Superior temporal gyrus (tissue), 1 donor: ENCODE results near the gene RBCK1.
A peak's percentile ranks its signal among the peaks of the same experiment; 100 is the strongest.
"Not testable (repeated sequence)": the region's sequence is repeated elsewhere in the genome, so short reads cannot be mapped to it uniquely, and the experiment has no call there.

Source experiments
- DNase-seq: peaks from one replicate; pipeline ENCODE4 v3.0.0-alpha.2; 2016; ENCODE audit errors: extremely low spot score

The RBCK1 gene

DNA sequence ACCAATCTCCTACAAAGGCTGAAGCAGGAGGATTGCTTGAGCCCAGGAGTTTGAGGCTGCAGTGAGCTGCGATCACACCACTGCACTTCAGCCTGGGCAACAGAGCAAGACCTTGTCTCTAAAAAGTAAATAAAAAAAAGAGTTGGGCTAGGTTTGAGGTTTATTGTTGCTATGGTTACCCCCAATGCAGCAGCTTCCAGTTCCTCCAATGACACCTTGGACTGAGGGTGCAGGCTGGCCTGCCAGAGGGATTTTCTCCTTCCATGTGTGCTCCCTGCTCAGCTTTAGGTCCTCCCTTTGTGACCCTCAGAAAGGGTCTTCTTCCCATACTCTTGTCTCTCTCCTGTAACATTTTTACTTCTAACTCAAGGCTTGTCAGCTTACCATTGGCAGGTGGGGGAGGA lies 64.8 kb downstream of the RBCK1 start:
- no peak for DNase-seq

DNA sequence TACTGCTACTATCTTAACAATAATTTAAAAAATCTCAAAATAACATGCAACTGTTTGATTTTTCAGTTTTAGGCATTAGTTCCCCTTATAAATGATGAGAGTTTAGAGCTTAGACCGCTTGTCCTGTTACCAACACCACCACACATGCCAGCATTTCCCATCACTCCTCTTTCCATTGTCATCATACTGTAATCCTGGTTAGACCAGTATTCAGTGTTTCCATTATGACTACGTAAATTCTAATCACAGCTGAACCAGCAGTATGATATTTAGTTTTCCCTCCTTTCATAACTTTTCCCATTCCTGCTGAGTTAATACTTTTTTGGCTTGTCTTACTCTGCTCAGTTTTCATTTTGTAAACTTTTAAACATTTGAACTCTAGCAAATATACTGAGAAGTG lies 66.5 kb downstream of the RBCK1 start:
- no peak for DNase-seq

DNA sequence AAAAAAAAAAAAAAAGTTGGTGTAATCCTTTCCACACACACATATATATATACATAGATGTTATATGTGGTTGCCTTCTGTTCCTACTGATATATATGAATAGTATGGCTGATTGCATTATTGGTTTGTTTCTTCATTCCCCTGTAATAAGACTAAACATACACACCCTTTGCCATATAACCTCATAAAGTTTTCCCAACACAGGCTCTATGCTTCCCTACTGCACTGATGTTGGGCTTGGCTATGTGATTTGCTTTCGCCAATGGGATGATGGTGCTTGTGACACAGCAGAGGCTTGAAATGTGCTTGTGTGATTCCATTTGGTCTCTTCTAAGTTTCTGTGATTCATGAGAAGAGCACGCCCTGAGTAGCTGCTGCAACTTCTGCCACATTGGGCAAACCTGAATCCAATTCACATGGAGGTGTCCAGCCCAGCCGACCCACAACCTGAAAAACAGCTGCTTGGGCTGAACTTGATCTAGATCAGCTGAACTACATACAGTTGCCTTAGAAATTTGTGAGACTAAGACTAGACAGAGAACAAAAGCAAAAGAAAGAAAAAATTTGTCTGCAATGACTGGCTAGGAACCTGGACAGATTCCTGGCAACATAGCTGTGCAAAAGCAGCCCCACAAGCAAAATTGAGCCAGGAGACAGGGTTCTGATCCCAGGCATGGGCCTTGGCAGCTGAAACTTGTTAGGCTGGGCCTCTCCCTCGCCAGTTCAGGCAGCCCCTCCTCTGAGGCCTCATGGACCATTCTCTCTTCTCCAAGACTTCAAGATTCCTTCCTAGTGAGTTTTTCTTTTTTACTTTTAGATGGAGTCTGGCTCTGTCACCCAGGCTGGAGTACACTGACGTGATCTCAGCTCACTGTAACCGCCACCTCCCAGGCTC lies 67.6 kb downstream of the RBCK1 start:
- no peak for DNase-seq

- not testable (repeated sequence) for DNase-seq
Observed at GRCh38 chr20:476561-477249, 68.6 kb downstream of the RBCK1 start.

DNA sequence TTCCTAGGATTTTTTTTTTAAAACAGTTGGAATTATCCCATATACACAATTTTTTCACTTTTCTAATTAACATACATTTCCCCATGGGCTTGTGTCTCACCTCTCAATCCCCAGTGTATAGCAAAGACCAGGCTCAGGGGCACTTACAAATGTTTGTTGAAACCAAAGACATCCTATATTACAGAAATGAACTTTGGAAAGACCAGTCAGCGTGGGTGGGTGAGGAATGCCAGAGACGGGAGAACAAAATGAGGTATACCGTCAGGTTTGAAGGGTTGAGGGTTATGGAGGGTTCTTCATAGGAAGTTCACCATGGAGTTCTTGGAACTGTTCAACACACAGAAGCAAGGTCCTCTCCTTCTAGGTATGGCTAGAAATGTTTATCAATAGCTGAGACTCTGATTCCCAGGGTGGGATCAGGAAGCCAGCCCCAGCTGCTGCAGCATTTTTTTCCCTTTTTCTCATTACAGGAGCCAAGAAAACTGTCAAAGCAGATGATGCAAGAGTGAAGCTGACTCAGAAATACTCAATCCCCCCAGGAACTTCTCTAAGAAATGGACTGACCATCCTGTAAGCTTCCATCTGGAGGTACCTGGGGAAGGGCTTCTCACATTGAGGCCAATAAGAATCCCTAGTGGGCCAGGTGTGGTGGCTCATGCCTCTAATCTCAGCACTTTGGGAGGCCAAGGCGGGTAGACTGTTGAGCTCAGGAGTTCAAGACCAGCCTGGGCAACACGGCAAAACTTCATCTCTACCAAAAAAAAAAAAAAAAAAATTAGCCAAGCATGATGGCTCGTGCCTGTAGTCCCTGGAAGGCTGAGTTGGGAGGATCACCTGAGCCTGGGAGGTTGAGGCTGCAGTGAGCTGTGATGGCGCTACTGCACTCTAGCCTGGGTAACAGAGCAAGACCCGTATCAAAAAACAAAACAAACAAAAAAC lies 70.2 kb downstream of the RBCK1 start:
- no peak for DNase-seq

GRCh38 chr20:478949-479429 lies 70.9 kb downstream of the RBCK1 start:
- DNase-seq: peak; percentile 87

- no peak for DNase-seq
Observed at GRCh38 chr20:479487-479886, 71.4 kb downstream of the RBCK1 start.

- no peak for DNase-seq
Observed at GRCh38 chr20:480044-480443, 71.9 kb downstream of the RBCK1 start.

GRCh38 chr20:481167-481566 lies 73.1 kb downstream of the RBCK1 start:
- no peak for DNase-seq
